CD4-positive, alpha-beta T cell treated with Interleukin-17A for 1 hour (primary cell): ENCODE results near the gene SLC24A4.

Experiments
- DNase-seq: peaks from one replicate; pipeline ENCODE4 v3.0.0-alpha.2; 2020

SLC24A4 gene

GRCh38 chr14:92323011-92323915 is at the start of gene SLC24A4:
Gene SLC24A4, plus strand, starts transcription at chr14:92323165. Its CDS starts 666 bp downstream, at chr14:92323831.
- no peak for DNase-seq

DNA sequence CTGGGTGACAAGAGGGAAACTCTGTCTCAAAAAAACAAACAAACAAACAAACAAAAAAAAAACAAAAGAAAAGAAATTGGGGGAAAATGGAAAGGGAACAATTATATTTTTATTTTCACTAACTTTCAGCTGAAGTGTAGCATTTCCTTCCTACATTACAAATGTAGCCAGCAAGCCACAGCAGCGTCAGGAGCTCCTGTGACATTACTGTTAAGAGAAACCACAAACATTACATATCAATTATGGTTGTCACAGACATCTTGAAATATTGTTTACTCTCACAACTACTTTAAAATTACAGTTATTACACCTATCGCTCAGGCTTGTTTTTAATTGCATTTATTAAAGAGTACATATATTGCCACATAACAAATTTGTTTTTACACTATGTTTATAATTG is 49.8 kb upstream of the SLC24A4 start:
- no peak for DNase-seq

DNA sequence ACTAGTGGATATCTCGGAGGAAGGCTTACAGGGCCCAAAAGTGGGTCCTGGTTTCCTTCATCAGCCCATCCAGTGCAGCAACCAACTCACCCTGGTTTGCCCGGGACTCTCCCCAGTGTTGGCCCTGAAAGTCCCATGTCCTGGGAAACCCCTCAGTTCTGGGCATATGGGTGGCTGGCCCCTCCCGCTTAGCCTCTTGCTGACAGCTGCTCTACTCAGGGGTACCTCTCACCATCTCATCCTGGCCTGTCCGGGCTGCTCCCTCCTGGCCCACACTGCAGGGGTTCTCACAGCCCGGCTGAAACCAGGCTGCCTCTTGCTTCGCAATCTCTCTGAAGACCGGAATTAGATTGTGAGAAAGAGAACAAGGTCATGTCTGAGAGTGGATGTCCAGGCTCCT is 48.9 kb upstream of the SLC24A4 start:
- DNase-seq = no peak

DNA sequence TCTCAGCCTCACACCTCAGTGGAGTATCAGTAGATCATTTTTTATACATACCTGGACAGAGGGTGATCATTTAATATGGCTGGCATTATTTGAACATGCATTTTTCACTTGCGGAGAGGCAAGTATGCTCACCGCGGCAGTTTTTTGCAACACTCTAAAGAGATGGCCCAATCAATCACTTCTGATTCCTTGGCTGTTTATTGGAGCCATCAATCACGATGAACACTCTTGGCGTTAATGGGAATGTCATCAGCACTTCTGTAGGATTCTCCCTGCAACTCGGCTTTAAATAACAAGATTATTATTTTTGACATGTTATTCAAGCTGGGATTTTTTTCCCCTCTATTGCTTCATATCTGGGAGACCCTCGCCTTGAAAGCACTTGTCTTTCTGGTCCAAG is 46.9 kb upstream of the SLC24A4 start:
- no peak for DNase-seq

- no peak for DNase-seq
Observed at GRCh38 chr14:92277031-92277430, 45.9 kb upstream of the SLC24A4 start.

- DNase-seq = no peak
Observed at GRCh38 chr14:92280554-92281262, 42.3 kb upstream of the SLC24A4 start.

DNA sequence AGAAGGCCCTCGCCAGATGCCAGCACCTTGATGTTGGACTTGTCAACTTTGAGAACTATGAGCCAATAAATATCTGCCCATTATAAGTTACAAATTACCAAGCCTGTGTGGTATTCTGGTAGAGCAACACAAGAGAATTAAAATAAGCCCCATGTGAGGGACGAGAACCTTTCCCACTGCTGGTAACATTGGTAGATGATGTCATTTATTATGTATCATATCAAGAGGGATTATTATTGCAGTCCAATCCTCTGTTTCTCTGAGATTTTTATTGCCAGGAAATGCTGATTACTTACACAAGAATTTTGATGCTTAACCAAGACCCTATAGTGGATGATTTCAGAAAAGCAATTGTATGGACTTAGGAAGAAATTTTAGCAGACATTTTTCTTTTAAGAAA is 40.3 kb upstream of the SLC24A4 start:
- no peak for DNase-seq

- no peak for DNase-seq
Observed at GRCh38 chr14:92285311-92285710, 37.7 kb upstream of the SLC24A4 start.

- DNase-seq = no peak
Observed at GRCh38 chr14:92287987-92288386, 35.0 kb upstream of the SLC24A4 start.

- no peak for DNase-seq
Observed at GRCh38 chr14:92288994-92289660, 33.8 kb upstream of the SLC24A4 start.

- no peak for DNase-seq
Observed at GRCh38 chr14:92292673-92293072, 30.3 kb upstream of the SLC24A4 start.

DNA sequence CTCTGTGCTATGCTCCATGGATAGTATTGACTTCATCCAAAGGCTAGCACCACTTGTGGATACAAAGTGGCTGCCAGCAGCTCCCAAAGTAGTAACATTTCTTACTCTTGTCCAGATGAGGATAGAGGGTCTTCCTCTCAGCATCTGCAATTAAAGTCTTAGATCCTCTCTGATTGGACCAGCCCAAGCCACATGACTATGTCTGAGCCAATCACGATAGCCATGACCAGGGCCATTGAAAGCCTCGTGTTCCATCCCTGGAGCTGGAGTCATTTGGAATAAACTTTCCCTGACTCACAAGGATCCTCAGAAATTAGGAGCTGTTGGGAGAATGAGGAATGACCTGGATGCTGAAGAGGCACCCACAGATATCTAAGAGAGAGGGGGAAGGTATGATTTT is 28.5 kb upstream of the SLC24A4 start:
- no peak for DNase-seq

DNA sequence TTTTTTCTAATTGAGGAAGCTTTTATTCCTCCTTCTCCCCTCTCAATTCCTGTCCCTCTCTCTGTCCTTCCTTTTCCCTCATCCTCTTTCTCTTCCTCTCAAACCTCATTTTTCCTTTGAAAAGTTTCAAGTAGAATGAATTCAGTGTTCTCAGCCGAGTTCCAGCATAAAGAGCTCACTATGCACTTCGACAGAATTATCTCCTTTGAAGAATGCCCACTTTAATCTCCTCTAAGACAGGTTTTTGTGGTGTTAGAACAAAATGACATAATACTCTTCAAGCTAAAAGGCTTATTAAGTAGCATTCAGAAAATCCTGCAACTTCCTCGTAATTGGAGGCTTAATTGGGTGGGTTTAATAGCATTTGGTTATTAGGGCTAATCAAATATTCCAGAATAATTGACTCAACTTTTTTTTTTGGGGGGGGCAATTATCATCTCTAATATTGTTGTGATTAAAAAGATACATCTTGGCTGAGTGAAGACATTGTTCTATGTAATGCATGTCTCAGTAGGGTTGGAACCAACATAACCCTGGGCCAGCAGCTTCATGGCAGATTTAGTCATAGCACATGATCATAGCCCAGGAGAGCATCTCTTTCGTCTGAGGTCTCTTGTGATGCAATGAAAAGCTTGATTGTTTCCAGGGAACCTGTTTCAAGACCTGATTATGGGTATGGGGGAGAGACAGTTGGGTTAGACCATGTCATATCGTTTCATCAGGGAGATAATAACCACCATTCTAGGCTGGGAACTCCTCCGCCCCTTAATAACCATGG is 25.0 kb upstream of the SLC24A4 start:
- DNase-seq = no peak

DNA sequence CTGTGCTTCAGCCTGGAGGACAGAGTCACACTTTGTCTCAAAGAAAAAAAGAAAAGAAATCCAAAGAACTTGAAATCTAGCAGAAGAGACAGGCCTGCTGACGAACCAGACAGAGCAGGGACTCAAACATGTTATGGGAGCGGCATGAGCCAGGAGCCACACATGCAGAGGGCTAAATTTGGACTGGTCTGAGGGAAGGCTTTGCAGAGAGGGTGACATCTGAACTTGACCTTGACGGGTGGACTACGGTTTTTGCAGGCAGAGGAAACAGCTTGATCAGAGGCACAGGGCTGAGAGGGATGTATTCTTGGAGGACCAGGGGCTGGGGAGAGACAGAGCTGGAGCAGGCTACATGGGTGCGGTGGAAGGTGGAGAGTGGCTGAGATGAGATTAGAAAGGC is 20.5 kb upstream of the SLC24A4 start:
- DNase-seq = no peak

DNA sequence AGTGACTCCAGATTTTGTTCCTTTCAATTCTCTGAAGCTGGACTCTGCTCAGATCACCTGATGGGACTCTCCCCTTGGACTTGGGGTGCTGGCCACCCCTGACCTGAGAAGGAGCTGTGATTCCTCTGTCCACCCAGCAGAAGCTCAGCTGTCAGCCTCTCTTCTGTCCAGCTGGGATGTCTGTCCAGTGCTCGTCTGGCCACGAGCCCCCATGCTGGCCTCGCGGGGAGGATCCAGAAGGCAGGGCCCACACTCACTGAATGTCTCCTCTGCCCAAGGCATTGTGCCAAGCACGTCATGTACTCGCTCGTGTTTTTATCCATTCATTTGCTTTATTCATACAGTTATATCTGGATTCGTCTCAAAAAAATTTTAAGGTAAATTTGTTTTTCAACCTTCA is 14.2 kb upstream of the SLC24A4 start:
- no peak for DNase-seq

DNA sequence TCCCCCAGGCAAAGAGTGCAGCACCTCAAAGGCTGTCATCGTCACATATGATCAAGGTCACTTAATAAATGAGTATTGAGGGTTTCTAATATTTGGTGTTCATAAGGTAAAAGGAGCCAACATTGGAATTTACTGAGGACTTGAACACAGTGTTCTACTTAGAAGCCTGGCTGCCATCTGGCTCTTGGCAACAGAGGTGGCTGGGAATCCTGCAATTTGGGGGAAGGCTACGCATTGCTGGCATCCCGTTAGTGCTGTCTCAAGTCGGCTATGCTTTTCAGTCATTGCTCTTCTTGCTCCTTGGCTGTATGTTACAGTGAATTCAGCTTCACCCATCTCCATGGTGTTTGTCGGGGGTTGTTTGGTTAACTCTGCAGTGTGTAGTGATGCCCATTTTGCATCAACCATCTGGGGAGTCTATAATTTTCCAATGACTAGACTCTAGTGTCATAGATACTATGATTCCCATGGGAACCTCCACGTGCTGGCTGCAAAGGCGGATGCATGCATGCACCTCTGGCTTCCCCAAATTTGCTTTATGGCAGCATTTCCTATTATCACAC is 12.9 kb upstream of the SLC24A4 start:
- no peak for DNase-seq

DNA sequence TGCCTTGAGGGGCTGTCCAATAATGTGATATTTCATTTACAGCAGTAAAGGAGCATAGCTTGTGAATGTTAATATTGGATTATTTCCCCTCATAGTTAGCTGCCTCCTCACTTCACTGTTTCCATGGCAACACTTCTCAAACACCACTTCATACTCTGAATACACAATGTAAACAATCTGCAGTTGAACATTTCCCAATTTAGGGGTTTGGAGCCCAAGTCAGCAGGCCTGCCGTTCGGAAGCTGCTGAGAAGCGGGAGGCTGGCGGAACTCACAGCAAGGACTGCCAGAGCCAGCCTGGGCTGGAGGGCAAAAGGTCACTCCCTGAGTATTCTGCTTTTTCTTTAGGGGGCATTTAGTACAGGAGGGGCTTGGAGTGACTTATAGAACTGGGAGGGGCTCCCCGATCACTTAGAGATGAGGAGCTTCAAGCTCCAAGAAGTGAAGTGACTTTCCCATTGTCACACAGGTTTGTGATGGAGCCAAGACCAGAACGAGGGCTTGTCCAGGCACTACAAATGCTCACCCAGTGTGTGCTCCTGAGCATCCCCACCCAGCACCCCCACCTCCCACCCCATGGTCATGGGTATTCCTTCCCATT is 12.1 kb upstream of the SLC24A4 start:
- no peak for DNase-seq

DNA sequence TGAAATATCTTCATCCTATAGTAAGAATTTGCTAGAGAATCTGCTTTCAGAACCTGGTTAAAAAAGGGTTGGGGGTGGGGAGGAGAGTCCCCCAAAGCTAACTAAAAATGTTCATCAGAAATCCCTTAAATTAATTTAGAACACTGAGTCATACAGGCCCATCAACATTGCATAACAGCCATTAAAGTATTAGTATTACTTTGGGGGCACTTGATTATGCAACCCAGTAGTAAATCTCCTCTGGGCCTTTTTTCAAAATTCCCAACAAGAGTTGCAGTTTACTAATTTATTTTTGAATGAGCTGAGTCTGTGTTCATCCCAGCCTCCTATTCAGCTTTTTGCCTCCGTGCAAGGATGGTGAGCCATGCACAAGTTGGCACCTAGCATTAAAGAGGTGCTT is 8.8 kb upstream of the SLC24A4 start:
- no peak for DNase-seq

- no peak for DNase-seq
Observed at GRCh38 chr14:92315050-92315805, 7.7 kb upstream of the SLC24A4 start.

- no peak for DNase-seq
Observed at GRCh38 chr14:92316176-92316575, 6.8 kb upstream of the SLC24A4 start.

- DNase-seq = no peak
Observed at GRCh38 chr14:92316937-92317336, 6.0 kb upstream of the SLC24A4 start.
